GM23338 (cell line): ENCODE data around the gene AQP10. TPM values are rescaled to one million over a fixed set of nuclear protein-coding genes. Genes with fewer than 3 reads are reported as not detected.

Experiments used
- ATAC-seq: fragments of 200-7000 bp; cut with Tn5 transposase; 3 replicates; pipeline ENCODE4 v1.9.1; 2020
- DNase-seq: peaks from one replicate; pipeline ENCODE4 v3.0.0-alpha.2; 2015; ENCODE audit warnings: low spot score
- H2AFZ ChIP-seq: fragments of 200-600 bp; sonication (generic); 2 replicates; pipeline ENCODE4 v1.8.0; 2016; ENCODE audit warnings: antibody characterized with exemption, mild to moderate bottlenecking, moderate library complexity
- H3F3A ChIP-seq: fragments of 200-600 bp; sonication (generic); replicated peaks from 2 replicates; pipeline ENCODE4 v1.8.0; 2017; ENCODE audit warnings: antibody characterized with exemption, mixed run types, low read depth
- H3K27ac ChIP-seq: fragments of 200-600 bp; sonication (generic); 2 replicates; pipeline ENCODE4 v1.6.1; 2016; ENCODE audit warnings: low read depth
- H3K27me3 ChIP-seq: fragments of 200-600 bp; sonication (generic); 2 replicates; pipeline ENCODE4 v1.8.0; 2016; ENCODE audit warnings: mild to moderate bottlenecking, mixed run types, moderate library complexity; ENCODE audit not compliant: insufficient read depth
- H3K36me3 ChIP-seq: fragments of 200-600 bp; sonication (generic); 2 replicates; pipeline ENCODE4 v1.8.0; 2016; ENCODE audit warnings: mild to moderate bottlenecking; ENCODE audit not compliant: insufficient read depth
- H3K4me1 ChIP-seq: fragments of 200-600 bp; sonication (generic); 2 replicates; pipeline ENCODE4 v1.8.0; 2016; ENCODE audit warnings: mild to moderate bottlenecking, moderate library complexity; ENCODE audit not compliant: insufficient read depth
- H3K4me2 ChIP-seq: fragments of 200-600 bp; sonication (generic); 2 replicates; pipeline ENCODE4 v1.7.1; 2017; ENCODE audit warnings: mixed run types
- H3K4me3 ChIP-seq: fragments of 200-600 bp; sonication (generic); 2 replicates; pipeline ENCODE4 v1.6.1; 2016; ENCODE audit warnings: mixed run types
- H3K79me2 ChIP-seq: fragments of 200-600 bp; sonication (generic); replicated peaks from 2 replicates; pipeline ENCODE4 v1.8.0; 2017; ENCODE audit warnings: mild to moderate bottlenecking; ENCODE audit not compliant: insufficient read depth
- H3K9me2 ChIP-seq: fragments of 200-600 bp; sonication (generic); 2 replicates; pipeline ENCODE4 v1.8.0; 2017; ENCODE audit not compliant: insufficient read depth
- H4K20me1 ChIP-seq: fragments of 200-600 bp; sonication (generic); replicated peaks from 2 replicates; pipeline ENCODE4 v1.8.0; 2017; ENCODE audit warnings: mild to moderate bottlenecking; ENCODE audit not compliant: insufficient read depth
- H3K27ac Mint-ChIP-seq: 2 replicates; pipeline ENCODE4 v1.8.0; 2020; ENCODE audit warnings: inconsistent platforms, mild to moderate bottlenecking, moderate library complexity, mixed read lengths
- H3K27me3 Mint-ChIP-seq: 3 replicates; pipeline ENCODE4 v1.8.0; 2022; ENCODE audit warnings: low read depth, mild to moderate bottlenecking, moderate library complexity, mixed read lengths, inconsistent platforms; ENCODE audit not compliant: insufficient read depth, poor library complexity
- H3K36me3 Mint-ChIP-seq: 3 replicates; pipeline ENCODE4 v1.8.0; 2021; ENCODE audit warnings: low read depth, mild to moderate bottlenecking, inconsistent platforms, moderate library complexity, mixed read lengths
- H3K4me1 Mint-ChIP-seq: 3 replicates; pipeline ENCODE4 v1.8.0; 2020; ENCODE audit warnings: mild to moderate bottlenecking, inconsistent platforms, mixed read lengths
- H3K4me3 Mint-ChIP-seq: 3 replicates; pipeline ENCODE4 v1.8.0; 2021; ENCODE audit warnings: moderate library complexity, mild to moderate bottlenecking, inconsistent platforms, mixed read lengths
- H3K9me3 Mint-ChIP-seq: 3 replicates; pipeline ENCODE4 v1.8.0; 2020; ENCODE audit warnings: moderate library complexity, mild to moderate bottlenecking, inconsistent platforms, mixed read lengths
- ETS1 ChIP-seq: IDR thresholded peaks from 2 replicates; pipeline ENCODE4 v1.6.1; 2016; ENCODE audit warnings: antibody characterized with exemption
- EZH2 ChIP-seq: fragments of 200-600 bp; sonication (generic); IDR thresholded peaks from one replicate; pipeline ENCODE4 v1.8.0; 2017; ENCODE audit warnings: antibody characterized with exemption, mild to moderate bottlenecking, low read depth; ENCODE audit not compliant: unreplicated experiment
- EZH2phosphoT487 ChIP-seq: fragments of 200-600 bp; sonication (generic); IDR thresholded peaks from one replicate; pipeline ENCODE4 v1.8.1; 2018; ENCODE audit warnings: antibody characterized with exemption; ENCODE audit not compliant: unreplicated experiment
- JUNB ChIP-seq: IDR thresholded peaks from one replicate; pipeline ENCODE4 v1.6.1; 2016; ENCODE audit warnings: antibody characterized with exemption; ENCODE audit not compliant: unreplicated experiment
- POLR2AphosphoS5 ChIP-seq: IDR thresholded peaks from 2 replicates; pipeline ENCODE4 v1.6.1; 2016; ENCODE audit warnings: antibody characterized with exemption, low read depth
- STAT1 ChIP-seq: IDR thresholded peaks from one replicate; pipeline ENCODE4 v1.6.1; 2016; ENCODE audit warnings: antibody characterized with exemption; ENCODE audit not compliant: unreplicated experiment
- ZNF114 ChIP-seq: fragments of 250-450 bp; sonication (Bioruptor Pico); IDR thresholded peaks from 2 replicates; pipeline ENCODE4 v1.5.0; 2020; ENCODE audit warnings: mild to moderate bottlenecking, moderate library complexity
- ZNF331 ChIP-seq: fragments of 250-450 bp; sonication (Bioruptor Pico); IDR thresholded peaks from 2 replicates; pipeline ENCODE4 v1.5.0; 2020; ENCODE audit warnings: low read depth, mild to moderate bottlenecking, moderate library complexity
- ZNF462 ChIP-seq: fragments of 250-450 bp; sonication (Bioruptor Pico); IDR thresholded peaks from 2 replicates; pipeline ENCODE4 v1.5.0; 2020; ENCODE audit warnings: mild to moderate bottlenecking, moderate library complexity
- polyA plus RNA-seq: library from polyadenylated mRNA; unstranded; fragments of >200 nt; fragmentation: Nextera tagmentation; extraction: Ambion mirVana; gene quantifications from 2 replicates; pipeline ENCODE4 v1.2.1, GENCODE V29; 2016
- total RNA-seq: library from RNA; depleted of rRNA; stranded (reverse); fragments of >200 nt; shearing (Covaris generic); gene quantifications from 2 replicates; pipeline ENCODE4 v1.2.3, GENCODE V29; 2014

Gene AQP10
- total and polyA plus RNA-seq, 2 experiments from 2014 or later = not detected

- TF ChIP-seq ZNF462 (CRISPR knock-in tag) (no peak), EZH2phosphoT487 (no peak), POLR2AphosphoS5 (no peak), EZH2 (no peak), STAT1 (no peak), JUNB (no peak), ETS1 (no peak), ZNF114 (CRISPR knock-in tag) (no peak)
Measured at GRCh38 chr1:154353966-154354365, 33.1 kb downstream of the AQP10 start (continued).

GRCh38 chr1:154358519-154358918 lies 37.6 kb downstream of the AQP10 start:
- Mint-ChIP-seq H3K27ac (no peak overlapping the region), H3K36me3 (no peaks in the 10 kb centered on the region; the same call in 2 of the 3 replicates), H3K27me3 (peaks cover 18% of the 10 kb centered on the region), H3K9me3 (peaks cover 11% of the 10 kb centered on the region), H3K4me3 (no peak overlapping the region), H3K4me1 (peaks cover 14% of the 10 kb centered on the region)
- H3K36me3 ChIP-seq = no peaks in the 10 kb centered on the region
- ATAC-seq = no peak
- no peak overlapping the region for H3K4me2 ChIP-seq
- no peaks in the 10 kb centered on the region for H4K20me1 ChIP-seq
- H3F3A ChIP-seq = peaks cover 2% of the 10 kb centered on the region; the same call in 1 of the 2 replicates
- no peak overlapping the region for H3K4me3 ChIP-seq
- no peaks in the 10 kb centered on the region for H3K9me2 ChIP-seq
- H3K79me2 ChIP-seq = no peaks in the 10 kb centered on the region
- H3K27me3 ChIP-seq = no peaks in the 10 kb centered on the region
- no peak overlapping the region for H3K27ac ChIP-seq
- no peak overlapping the region for H2AFZ ChIP-seq
- H3K4me1 ChIP-seq = peaks cover 3% of the 10 kb centered on the region; the same call in 1 of the 2 replicates
- DNase-seq = no peak
- TF ChIP-seq POLR2AphosphoS5 = no peak
- no peak for TF ChIP-seq JUNB
- TF ChIP-seq ZNF331 (CRISPR knock-in tag) = no peak
- no peak for TF ChIP-seq ZNF114 (CRISPR knock-in tag)
- TF ChIP-seq ZNF462 (CRISPR knock-in tag) = no peak
- TF ChIP-seq STAT1 = no peak
- TF ChIP-seq EZH2 = no peak
